Globus pallidus (tissue), 1 donor: Measurements from ENCODE around the gene ALPG.

Experiments
- DNase-seq: peaks from one replicate; pipeline ENCODE4 v3.0.0-alpha.2; 2015; ENCODE audit warnings: low spot score

Gene ALPG

GRCh38 chr2:232457121-232458011 is 50.7 kb downstream of the ALPG start:
- DNase-seq: no peak

- DNase-seq: no peak
Observed at GRCh38 chr2:232458051-232458660, 51.5 kb downstream of the ALPG start.

DNA sequence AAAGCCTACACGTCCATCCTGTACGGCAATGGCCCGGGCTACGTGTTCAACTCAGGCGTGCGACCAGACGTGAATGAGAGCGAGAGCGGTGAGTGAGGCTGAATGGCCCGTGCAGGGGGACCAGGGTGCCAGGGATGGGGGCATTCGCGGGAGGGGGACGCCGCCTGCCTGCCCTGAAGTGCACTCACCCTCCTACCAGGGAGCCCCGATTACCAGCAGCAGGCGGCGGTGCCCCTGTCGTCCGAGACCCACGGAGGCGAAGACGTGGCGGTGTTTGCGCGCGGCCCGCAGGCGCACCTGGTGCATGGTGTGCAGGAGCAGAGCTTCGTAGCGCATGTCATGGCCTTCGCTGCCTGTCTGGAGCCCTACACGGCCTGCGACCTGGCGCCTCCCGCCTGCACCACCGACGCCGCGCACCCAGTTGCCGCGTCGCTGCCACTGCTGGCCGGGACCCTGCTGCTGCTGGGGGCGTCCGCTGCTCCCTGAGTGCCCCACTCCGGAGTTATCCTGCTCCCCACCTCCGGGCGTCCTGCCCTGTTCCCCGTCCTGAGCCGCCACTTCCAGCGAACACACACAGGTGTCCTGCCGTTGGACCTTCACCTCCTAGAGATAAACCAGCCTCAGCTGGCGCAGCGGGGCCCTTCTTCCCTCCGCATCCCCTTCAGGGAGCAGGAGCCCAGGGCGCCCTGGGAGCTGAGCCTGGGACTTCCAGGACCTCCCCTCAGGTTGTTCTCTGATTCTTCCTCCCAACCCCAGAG is 52.2 kb downstream of the ALPG start:
- DNase-seq: no peak

DNA sequence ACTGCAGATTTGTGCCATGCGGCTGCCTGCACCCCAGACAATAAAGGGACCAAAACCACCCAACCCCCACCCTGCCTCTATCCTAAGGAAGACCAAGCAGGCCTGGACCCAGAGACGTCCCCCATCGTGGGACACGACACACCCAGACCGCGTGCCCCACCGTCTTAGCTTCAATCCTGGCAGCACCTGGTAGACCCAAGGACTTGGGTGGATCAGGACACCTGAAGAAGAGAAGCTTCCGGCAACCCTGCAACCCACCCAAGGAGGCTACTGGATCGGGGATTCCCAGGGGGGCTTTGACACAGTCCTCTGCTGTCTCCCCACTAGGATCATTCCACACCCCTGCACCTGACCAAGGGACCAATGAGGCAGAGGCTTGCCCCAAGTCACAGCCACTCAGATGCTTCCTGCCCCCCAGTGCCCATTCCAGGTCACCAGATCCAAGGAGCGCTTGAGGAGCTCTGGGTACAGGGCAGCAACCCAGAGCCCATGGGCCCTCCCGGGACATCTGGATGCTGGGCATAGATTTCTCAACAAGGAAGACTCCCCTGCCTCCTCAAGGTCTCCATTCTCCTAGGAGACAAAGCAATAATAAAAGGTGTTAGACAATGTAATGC is 52.9 kb downstream of the ALPG start:
- no peak for DNase-seq

DNA sequence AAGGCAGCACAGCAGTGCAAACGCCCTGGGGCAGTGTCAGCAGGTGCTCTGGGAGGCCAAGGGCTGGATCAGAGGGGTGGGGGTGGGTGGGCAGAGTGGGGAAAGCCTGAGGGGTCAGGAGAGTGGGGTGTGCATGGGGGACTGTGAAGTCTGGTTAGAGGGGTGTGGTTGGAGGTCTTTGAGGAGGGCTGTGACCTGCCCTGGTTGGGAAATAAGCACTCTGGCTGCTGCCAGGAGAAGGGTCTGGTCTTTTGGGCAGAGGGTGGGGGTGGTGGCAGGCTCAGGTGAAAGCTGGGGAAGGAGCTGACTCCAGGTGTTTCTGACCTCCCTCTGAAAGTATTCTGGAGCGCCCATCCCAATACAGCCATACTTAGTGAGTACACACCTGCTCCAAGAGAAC is 53.5 kb downstream of the ALPG start:
- no peak for DNase-seq
